MCF 10A (cell line): Measurements from ENCODE around the gene OR10A4. TPM values are rescaled to one million over a fixed set of nuclear protein-coding genes. Genes with fewer than 3 reads are reported as not detected.
A peak's percentile ranks its signal among the peaks of the same experiment; 100 is the strongest.
"Not testable (repeated sequence)": the region's sequence is repeated elsewhere in the genome, so short reads cannot be mapped to it uniquely, and the experiment has no call there.

Experiments
- BruUV-seq: library from RNA; stranded (reverse); fragments of 400-500 nt; replicated peaks from 2 replicates; lab custom pipeline; 2021; lab: Mats Ljungman, UMichigan
- CTCF ChIA-PET: fragments of 300-600 bp; sonication (Branson Sonifier 250); formaldehyde crosslinking; extraction: SDS; loops from one replicate; lab custom pipeline; 2021; ENCODE audit warnings: antibody characterized with exemption, inconsistent platforms; lab: Yijun Ruan, JAX
- POLR2A ChIA-PET: fragments of 300-600, 350-650 bp; sonication (Branson Sonifier 250); formaldehyde crosslinking; extraction: SDS; loops from one replicate; lab custom pipeline; 2020; ENCODE audit warnings: antibody characterized with exemption, inconsistent platforms; lab: Yijun Ruan, JAX
- DNase-seq: peaks from one replicate; pipeline ENCODE4 v3.0.0-alpha.2; 2018; ENCODE audit not compliant: unreplicated experiment
- H3K27ac Mint-ChIP-seq: one replicate; pipeline ENCODE4 v1.8.0; 2022; ENCODE audit warnings: mild to moderate bottlenecking, low read depth, mixed read lengths; ENCODE audit not compliant: unreplicated experiment
- H3K27me3 Mint-ChIP-seq: one replicate; pipeline ENCODE4 v1.8.0; 2022; ENCODE audit warnings: mixed read lengths; ENCODE audit not compliant: insufficient read depth, unreplicated experiment
- H3K36me3 Mint-ChIP-seq: one replicate; pipeline ENCODE4 v1.8.0; 2022; ENCODE audit warnings: mild to moderate bottlenecking, moderate library complexity, mixed read lengths; ENCODE audit not compliant: insufficient read depth, unreplicated experiment
- H3K4me1 Mint-ChIP-seq: one replicate; pipeline ENCODE4 v1.8.0; 2022; ENCODE audit warnings: mixed read lengths; ENCODE audit not compliant: insufficient read depth, unreplicated experiment
- H3K4me3 Mint-ChIP-seq: one replicate; pipeline ENCODE4 v1.8.0; 2022; ENCODE audit warnings: mild to moderate bottlenecking, moderate library complexity, mixed read lengths; ENCODE audit not compliant: unreplicated experiment
- H3K9me3 Mint-ChIP-seq: one replicate; pipeline ENCODE4 v1.8.0; 2022; ENCODE audit warnings: mixed read lengths; ENCODE audit not compliant: unreplicated experiment
- intact Hi-C: fragments of 100-400 bp; cut with micrococcal nuclease; formaldehyde crosslinking; loops from 2 replicates; pipeline ENCODE4 v1.14.1; 2022
- total RNA-seq: library from RNA; stranded (reverse); gene quantifications from 2 replicates; pipeline ENCODE4 v1.2.3, GENCODE V29; 2022
- TF ChIP-seq, protein P1 (sequence below): fragments of 200-600 bp; IDR thresholded peaks from one replicate; pipeline ENCODE4 v1.8.0; 2022; ENCODE audit warnings: antibody characterized with exemption, mild to moderate bottlenecking; ENCODE audit not compliant: unreplicated experiment

OR10A4 gene
- total RNA-seq, 1 experiment from 2014 or later: not detected

DNA sequence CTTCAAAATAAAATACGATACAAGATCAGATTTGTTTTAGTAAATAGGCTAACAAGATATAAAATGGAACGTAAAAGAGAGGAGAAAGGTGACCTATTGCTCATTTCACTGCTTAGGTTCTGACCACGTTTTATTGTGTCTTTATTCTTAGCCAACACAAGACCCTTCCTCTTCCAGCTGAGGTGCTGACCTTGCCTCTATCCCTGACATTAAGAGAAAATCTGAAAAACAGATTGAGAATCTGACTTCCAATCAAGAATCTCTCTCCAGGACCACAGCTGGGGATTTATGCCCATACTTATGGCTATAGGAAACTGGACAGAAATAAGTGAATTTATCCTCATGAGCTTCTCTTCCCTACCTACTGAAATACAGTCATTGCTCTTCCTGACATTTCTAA is 31.0 kb upstream of the OR10A4 start, which contains the start of gene OR10A5:
OR10A5 (plus strand) TSS at position 301 of the 400 bp plus-strand sequence; CDS start at position 301, 0 bp downstream.
- ChIA-PET POLR2A (no interaction called here), CTCF (interaction anchor here (1.2 to 1.8 kb wide), 2 partner anchors 33 to 40 kb away, joined by 4 read pairs; no protein-coding TSS in a partner anchor)
- intact Hi-C loops: no loop called here
- H3K4me3 Mint-ChIP-seq: no peak within 1 kb of the TSS
- no TSS peak for BruUV-seq
- TF ChIP-seq, protein P1, sequence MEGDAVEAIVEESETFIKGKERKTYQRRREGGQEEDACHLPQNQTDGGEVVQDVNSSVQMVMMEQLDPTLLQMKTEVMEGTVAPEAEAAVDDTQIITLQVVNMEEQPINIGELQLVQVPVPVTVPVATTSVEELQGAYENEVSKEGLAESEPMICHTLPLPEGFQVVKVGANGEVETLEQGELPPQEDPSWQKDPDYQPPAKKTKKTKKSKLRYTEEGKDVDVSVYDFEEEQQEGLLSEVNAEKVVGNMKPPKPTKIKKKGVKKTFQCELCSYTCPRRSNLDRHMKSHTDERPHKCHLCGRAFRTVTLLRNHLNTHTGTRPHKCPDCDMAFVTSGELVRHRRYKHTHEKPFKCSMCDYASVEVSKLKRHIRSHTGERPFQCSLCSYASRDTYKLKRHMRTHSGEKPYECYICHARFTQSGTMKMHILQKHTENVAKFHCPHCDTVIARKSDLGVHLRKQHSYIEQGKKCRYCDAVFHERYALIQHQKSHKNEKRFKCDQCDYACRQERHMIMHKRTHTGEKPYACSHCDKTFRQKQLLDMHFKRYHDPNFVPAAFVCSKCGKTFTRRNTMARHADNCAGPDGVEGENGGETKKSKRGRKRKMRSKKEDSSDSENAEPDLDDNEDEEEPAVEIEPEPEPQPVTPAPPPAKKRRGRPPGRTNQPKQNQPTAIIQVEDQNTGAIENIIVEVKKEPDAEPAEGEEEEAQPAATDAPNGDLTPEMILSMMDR: no peak
- no peaks in the 10 kb centered on the region for H3K4me1 Mint-ChIP-seq
- peaks cover 9% of the 10 kb centered on the region for H3K9me3 Mint-ChIP-seq
- H3K27me3 Mint-ChIP-seq: no peaks in the 10 kb centered on the region
- no peaks in the 10 kb centered on the region for H3K36me3 Mint-ChIP-seq
- no peak for DNase-seq
- no peak within 1 kb of the TSS for H3K27ac Mint-ChIP-seq

DNA sequence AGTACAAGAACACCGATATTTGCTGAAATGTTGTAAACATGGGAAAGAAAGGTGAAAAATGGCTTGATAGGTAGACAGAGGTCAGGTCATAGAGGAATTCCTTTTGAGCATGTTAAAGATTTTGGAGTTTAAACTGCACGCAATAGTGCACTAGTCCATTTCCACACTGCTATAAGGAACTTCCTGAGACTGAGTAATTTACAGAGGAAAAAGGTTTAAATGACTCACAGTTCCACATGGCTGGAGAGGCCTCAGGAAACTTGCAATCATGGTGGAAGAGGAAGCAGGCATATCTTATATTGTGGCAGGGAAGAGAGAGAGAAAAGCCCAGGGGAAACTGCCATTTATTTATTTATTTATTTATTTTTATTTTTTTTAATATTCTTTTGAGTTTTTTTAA is 25.9 kb upstream of the OR10A4 start:
- Mint-ChIP-seq H3K4me1 (no peaks in the 10 kb centered on the region), H3K27ac (no peak overlapping the region), H3K36me3 (no peaks in the 10 kb centered on the region), H3K4me3 (no peak overlapping the region), H3K27me3 (no peaks in the 10 kb centered on the region), H3K9me3 (peaks cover 12% of the 10 kb centered on the region)
- ChIA-PET POLR2A (no interaction called here), CTCF (interaction anchor here (1.4 kb wide), 1 partner anchor 11 kb away, joined by 3 read pairs; no protein-coding TSS in a partner anchor)
- no peak for DNase-seq
- no TSS peak for BruUV-seq
- TF ChIP-seq, protein P1: no peak
- intact Hi-C loops: no loop called here

- ChIA-PET POLR2A (interaction anchor here (1.7 kb wide), 1 partner anchor 72 kb away, joined by 6 read pairs; the partner anchor contains the start of gene ZNF215), CTCF (interaction anchor here (0.6 to 1.3 kb wide), 3 partner anchors 21 to 932 kb away, joined by 3 read pairs; no protein-coding TSS in a partner anchor)
- H3K36me3 Mint-ChIP-seq, H3K9me3 Mint-ChIP-seq, H3K4me3 Mint-ChIP-seq, H3K27ac Mint-ChIP-seq, BruUV-seq, DNase-seq, intact Hi-C loops, H3K27me3 Mint-ChIP-seq: not testable (repeated sequence)
- H3K4me1 Mint-ChIP-seq: peaks cover 15% of the 10 kb centered on the region
These were observed 21.6 kb upstream of the OR10A4 start for GRCh38 chr11:6854801-6855200.

DNA sequence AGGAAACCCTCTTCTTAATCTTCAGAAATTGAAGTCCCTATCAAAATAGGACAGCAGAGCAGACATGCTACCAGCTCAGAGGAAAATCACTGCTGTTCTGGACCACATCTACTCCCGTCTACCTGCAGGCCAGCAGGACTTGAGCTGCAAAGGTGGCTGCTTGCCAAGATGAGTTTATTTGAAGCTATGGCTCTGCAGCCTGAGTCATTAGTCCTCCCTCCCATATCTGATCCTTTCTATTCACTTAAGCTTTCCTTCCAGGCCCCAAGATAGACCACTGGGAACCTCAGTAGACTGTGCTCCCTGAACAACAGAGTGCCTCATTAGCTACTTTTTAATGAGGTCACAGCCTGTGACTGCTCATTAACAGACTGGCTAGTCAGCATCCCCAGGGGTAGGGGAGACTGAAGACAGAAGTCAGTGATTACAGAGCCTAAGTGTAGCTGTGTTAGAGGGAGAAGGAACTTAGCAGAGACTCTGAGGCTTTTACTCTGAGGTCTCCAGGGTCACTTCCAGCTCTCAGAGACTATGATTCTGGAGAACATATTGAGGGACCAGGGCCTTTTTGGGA is 20.4 kb upstream of the OR10A4 start:
- no peaks in the 10 kb centered on the region for H3K9me3 Mint-ChIP-seq
- H3K27me3 Mint-ChIP-seq: no peaks in the 10 kb centered on the region
- TF ChIP-seq, protein P1: no peak
- peaks cover 15% of the 10 kb centered on the region for H3K4me1 Mint-ChIP-seq
- no peak overlapping the region for H3K4me3 Mint-ChIP-seq
- H3K27ac Mint-ChIP-seq: no peak overlapping the region
- DNase-seq: peak; percentile 70
- POLR2A ChIA-PET: interaction anchor here (0.6 to 1.7 kb wide), 2 partner anchors 44 to 71 kb away, joined by 3 to 6 read pairs; partner anchors contain the start of gene ZNF215
- CTCF ChIA-PET: interaction anchor here (0.6 to 1.4 kb wide), 3 partner anchors 44 to 655 kb away, joined by 3 to 8 read pairs (median 3); no protein-coding TSS in a partner anchor
- BruUV-seq: no TSS peak
- H3K36me3 Mint-ChIP-seq: no peaks in the 10 kb centered on the region
- intact Hi-C loops: no loop called here
